Measurements from ENCODE around the gene RELL1. TPM values are rescaled to one million over a fixed set of nuclear protein-coding genes. Genes with fewer than 3 reads are reported as not detected.
A peak's percentile ranks its signal among the peaks of the same experiment; 100 is the strongest.

Gene RELL1, protein sequence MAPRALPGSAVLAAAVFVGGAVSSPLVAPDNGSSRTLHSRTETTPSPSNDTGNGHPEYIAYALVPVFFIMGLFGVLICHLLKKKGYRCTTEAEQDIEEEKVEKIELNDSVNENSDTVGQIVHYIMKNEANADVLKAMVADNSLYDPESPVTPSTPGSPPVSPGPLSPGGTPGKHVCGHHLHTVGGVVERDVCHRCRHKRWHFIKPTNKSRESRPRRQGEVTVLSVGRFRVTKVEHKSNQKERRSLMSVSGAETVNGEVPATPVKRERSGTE
- total RNA-seq (2014; rRNA removed; shearing (Covaris generic)), result 14.3 and 34.0 TPM in 2 replicates

DNA sequence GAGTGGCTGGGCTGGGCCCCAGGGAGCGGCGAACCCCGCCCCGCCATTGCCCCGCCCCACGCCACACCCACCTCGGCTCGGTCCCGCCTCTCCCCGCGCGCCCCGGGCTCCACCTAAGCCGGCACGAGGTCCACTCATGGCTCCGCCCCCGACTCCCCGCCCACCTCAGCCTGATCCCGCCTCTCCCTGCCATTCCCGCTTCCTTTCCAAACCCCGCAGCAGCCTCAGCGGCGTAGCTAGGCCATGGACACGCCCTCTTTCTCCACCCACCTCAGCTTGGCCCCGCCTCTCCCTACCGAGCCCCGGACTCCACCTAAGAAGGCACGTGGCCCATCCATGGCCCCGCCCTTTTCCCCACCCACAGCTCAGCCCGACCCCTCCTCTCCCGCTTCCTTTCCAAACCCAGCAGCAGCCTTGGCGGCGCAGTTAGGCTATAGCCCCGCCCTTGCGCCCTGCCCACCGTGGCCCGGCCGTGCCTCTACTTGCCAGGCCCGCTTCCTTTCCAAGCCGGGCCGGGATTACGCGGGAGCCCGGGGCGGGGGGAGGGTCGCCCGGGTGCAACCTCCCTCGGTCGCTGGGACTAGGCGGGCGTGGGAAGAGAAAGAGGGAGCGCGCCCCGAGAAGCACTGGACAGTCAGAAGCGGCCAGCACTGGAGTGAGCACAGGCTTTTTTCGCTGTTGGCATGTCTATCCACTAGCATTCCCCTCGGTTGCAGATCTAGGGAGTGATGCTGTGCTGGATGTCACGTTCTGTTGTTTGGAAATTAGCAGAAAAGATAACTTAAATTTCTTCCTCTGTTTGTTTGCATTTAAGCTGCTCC is at the start of gene RELL1:
TSS of gene RELL1 (minus strand) at position 4 of the 821 bp plus-strand sequence. CDS start 89 bp downstream, outside the sequence.
- in situ Hi-C loops (cut with HindIII; ENCODE audit: low sequenced_read_pairs), result no loop called here
- peak; percentile 100 for DNase-seq (ENCODE audit: low spot score)

DNA sequence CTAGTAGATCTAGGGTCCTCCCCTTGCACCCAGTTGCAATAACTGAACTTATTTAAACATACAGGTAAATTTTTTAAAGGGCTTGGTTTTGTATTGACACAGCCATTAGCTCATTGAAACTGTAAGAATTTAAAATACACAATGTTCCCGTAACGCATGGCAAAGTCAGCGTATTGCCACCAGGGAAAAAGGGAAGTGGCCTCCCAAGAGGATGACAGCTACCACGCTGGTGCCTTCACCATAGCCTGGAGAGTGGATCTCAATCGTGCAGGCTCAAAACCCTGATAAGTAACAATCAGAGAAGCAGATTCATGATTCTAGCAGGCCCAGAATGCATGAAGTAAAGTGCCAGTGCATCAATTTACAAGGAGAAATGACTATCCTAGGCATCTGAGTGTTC is 49.4 kb upstream of the RELL1 start:
- DNase-seq (ENCODE audit: low spot score), result no peak
- in situ Hi-C loops (cut with HindIII; ENCODE audit: low sequenced_read_pairs), result no loop called here

DNA sequence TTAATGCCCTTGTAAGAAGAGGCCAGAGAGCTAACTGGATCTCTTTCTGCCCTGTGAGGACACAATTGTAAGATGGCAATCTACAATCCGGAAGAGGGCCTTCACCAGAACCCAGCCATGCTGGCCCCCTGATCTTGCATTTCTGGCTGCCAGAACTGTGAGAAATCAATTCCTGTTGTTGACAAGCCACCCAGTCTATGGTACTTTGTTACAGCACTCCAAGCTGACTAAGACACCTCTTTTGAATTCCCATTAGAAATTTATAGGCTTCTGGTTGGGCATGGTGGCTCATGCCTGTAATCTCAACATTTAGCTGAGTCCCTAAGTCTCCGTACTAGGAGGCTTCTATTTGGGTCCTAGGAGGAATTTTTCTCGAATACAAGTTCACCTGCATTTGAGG is 48.8 kb upstream of the RELL1 start:
- in situ Hi-C loops (cut with HindIII; ENCODE audit: low sequenced_read_pairs), result no loop called here
- DNase-seq (ENCODE audit: low spot score), result no peak

DNA sequence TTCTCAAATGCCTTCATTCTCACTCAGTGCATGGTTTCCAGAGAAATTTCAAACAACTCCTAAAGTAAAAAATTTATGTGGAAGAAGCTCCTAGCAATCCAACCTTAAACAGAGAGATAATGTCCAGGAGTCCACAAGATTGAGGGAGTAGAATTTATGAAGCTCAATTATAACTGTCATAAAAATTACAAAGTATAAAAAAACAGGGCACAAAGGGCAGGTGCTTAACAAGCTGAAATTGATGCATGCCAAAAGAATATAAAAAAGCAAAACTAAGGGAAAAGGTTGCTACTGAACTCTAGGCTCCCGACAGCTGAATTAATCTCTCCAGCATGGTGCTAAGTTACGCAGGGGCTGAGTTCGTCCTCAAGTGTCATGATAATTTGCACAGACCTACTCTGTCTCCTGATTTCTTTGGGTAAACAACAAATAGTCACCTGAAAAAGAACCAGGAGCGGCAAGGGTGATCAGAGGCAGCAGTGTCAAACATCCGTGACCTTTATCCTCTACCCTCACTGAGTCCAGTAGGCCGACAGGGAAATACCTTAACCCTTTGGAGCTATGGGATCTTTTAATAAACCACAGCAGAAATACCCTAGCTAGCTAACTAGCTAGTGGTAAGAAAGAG is 47.2 kb upstream of the RELL1 start:
- DNase-seq (ENCODE audit: low spot score), result no peak
- in situ Hi-C loops (cut with HindIII; ENCODE audit: low sequenced_read_pairs), result no loop called here

DNA sequence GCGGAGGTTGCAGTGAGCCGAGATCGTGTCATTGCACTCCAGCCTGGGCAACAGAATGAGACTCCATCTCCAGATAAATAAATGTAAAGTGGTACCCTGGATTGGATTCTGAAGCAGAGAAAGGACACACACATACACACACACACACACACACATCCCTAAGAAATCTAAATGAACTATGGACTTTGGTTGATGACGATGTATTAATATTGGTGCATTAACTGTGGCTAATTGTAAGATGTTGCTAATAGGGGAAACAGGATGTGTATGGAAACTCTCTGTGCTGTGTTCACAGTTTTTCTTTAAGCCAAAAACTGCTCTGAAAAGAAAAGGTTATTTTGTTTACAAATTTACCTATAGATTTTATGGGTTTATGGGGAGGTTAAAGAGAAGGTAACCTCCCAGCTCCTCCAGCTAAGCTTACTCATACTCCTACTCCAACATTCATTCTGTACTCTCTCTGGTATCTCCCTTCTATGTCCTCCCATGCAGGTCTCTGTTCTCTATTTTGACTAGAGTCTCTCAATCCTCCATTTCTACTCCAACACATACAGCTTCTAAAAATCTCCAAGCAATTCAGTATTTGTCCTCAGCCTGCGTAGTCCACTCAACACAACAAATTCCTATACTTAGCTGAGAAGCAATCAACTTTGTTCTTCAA is 46.5 kb upstream of the RELL1 start:
- no peak for DNase-seq (ENCODE audit: low spot score)
- in situ Hi-C loops (cut with HindIII; ENCODE audit: low sequenced_read_pairs), result no loop called here

DNA sequence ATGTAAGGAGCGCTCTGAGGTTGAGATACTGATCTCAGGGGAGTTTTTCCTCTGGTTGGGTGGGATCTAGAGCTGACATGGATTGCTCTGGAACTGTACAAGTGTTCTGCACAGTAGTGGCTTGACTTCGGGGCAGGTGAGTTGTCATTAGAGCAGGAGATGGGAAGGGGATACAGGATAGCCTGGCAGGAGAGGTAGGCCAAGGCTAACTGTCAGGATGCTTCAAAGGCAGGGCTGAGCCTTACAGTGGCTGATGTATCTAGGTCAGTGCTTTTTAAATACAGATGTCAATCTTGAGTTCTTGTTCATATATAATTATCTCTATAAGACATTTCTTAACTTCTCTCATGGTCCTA is 43.5 kb upstream of the RELL1 start:
- DNase-seq (ENCODE audit: low spot score), result no peak
- in situ Hi-C loops (cut with HindIII; ENCODE audit: low sequenced_read_pairs), result no loop called here

DNA sequence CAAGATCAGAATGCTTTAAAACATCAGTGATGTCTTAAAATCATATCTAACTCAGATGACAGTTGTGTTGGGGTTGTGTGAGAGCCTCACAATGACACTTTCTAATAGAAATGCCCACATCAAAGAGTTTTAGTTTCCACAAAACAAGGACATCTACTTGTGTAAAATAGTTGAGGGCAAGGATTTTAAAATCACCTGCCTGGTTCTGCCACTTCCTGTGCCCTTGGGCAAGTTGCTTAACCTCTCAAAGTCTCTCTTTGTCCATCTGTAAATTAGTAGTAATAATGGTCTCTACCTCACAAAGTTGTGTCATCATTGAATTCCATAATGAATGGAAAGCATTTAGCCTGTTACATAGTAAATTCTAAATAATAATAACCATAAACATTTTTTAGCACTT is 41.9 kb upstream of the RELL1 start:
- no peak for DNase-seq (ENCODE audit: low spot score)
- in situ Hi-C loops (cut with HindIII; ENCODE audit: low sequenced_read_pairs), result no loop called here

DNA sequence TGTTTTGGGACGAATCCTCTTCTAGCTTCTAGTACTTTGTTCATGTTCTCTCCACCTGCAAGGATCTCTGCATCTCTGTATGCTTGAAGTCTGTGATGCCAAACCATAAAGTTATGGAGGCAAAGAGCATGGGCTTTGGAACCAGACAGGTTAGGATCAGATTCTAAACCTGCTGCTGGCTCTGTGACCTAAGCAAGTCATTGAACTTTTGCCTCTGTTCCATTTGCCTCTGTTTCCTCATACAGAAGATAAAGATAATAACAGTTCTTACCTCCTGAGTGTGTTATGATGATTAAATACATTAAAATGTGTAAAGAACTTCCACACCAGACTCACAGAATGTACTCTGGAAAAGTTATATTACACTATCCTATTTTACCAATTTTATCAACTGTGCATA is 41.5 kb upstream of the RELL1 start:
- no peak for DNase-seq (ENCODE audit: low spot score)
- in situ Hi-C loops (cut with HindIII; ENCODE audit: low sequenced_read_pairs), result no loop called here

DNA sequence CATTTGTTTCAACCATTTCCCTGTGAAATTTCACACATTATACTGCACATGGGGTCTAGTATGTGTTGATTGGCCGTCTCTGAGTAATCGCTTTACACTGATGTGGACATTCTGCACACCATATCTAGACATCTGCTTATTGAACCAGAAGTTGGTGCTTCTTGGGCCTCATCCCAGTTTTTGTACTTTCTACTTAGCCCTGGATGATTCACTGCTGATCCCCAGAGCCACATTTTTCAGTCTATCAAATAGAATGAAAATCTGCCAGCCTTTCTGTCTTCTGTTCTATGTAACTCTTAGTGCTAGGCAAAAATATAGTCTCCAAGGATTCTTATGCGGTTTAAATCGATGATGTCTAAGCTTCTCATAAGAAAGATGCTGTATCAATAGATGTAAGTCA is 40.5 kb upstream of the RELL1 start:
- DNase-seq (ENCODE audit: low spot score), result no peak
- in situ Hi-C loops (cut with HindIII; ENCODE audit: low sequenced_read_pairs), result no loop called here

DNA sequence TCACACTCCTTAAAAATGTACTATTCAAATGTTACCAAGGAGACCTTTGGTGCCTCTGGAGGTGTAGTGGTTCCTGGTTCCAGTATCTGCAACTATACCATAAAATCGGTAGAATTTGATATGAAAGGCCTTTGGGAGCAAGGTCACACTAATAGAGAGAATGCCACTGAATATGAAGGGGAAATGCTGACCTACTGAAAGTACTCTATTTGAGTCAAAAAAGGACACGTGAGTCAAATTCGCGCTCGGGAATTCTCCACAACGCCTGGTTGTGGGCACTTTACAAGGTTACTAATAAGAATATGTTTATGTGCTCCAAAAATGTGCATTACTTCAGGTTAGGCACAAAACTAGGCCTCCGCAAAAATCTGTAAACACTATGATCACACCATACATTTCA is 39.5 kb upstream of the RELL1 start:
- no peak for DNase-seq (ENCODE audit: low spot score)
- in situ Hi-C loops (cut with HindIII; ENCODE audit: low sequenced_read_pairs), result no loop called here

DNA sequence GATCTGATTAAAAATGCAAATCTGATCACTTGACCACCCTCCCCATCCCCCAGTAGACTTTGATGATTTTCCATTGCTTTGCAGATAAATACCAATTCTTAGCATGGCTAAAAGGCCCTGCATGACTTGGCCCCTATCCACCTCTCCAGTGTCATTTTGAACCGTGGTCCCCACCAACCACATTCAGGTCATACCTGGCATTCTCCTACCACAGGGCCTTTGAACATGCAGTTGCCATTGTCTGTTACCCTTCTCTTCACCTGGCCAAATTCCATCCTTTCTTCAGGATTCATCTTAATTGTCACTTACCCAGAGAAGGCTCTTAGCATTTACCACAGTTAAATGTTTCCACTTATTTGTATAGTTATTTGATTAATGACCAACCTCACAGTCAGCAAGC is 36.9 kb upstream of the RELL1 start:
- no peak for DNase-seq (ENCODE audit: low spot score)
- in situ Hi-C loops (cut with HindIII; ENCODE audit: low sequenced_read_pairs), result no loop called here

DNA sequence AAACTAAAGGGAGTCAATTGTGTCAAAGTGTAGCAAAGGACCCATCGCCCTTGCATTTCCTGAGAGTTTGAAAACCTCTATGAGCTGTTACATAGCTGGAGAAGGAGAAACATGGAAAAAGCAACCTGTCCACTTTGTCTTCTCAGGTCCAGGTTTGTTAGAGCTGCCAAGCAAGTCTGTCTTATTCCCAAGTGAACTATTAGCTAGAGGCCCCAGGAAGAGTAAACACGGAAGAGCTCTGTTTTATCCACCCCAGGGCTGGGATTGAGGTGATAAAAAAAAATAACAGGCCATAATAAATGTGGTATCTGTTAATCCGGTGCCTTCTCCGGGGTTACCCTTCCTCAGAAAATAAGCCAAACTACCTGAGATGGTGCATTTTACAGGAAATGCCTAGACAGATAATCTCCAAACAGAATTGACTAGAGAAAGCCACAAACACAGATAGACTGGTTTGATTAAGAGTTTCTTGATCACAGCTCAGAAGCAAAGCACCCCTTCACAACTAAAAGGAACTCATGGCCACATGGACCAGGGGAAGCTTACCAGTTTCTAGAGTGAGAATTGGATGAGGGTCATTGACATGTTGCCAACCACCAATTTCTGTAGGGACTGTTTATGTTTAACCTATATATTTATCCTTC is 35.9 kb upstream of the RELL1 start:
- DNase-seq (ENCODE audit: low spot score), result no peak
- in situ Hi-C loops (cut with HindIII; ENCODE audit: low sequenced_read_pairs), result no loop called here

DNA sequence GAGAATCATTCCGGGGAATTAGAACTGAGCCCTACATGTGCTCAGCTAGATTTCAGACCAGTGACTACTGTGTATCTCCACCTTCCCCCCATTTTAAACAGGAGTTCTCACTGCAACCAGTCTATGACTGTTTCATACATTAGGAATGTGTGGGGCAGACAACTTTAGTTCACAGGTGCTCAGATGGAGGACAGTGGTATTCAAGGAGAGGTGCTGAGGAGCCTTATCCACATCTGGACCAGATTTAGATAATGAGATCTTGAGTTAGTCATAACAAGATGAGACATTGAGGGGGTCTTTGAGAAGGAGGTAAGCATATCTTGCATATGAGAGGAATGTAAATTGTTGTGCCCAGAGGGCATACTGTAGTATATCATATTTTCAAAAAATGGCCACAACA is 32.8 kb upstream of the RELL1 start:
- in situ Hi-C loops (cut with HindIII; ENCODE audit: low sequenced_read_pairs), result no loop called here
- no peak for DNase-seq (ENCODE audit: low spot score)

DNA sequence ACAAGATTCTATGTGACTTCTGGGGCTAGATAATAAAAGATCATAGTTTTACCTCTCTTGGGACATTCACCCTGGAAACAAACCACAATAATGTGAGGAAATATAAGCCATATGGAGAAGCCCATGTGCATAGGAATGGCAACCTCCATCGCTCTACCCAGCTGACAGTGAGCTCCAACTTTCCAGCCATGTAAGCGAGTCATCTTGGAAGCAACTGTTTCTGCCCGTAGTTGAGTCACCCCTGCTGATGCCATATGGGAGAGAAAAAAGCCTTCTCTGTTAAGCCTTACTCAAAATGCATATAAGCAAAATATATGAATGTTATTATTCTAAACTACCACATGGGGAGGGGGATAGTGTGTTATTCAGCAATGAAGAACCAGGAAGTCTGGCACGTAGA is 31.4 kb upstream of the RELL1 start:
- in situ Hi-C loops (cut with HindIII; ENCODE audit: low sequenced_read_pairs), result no loop called here
- peak; percentile 34 for DNase-seq (ENCODE audit: low spot score)

DNA sequence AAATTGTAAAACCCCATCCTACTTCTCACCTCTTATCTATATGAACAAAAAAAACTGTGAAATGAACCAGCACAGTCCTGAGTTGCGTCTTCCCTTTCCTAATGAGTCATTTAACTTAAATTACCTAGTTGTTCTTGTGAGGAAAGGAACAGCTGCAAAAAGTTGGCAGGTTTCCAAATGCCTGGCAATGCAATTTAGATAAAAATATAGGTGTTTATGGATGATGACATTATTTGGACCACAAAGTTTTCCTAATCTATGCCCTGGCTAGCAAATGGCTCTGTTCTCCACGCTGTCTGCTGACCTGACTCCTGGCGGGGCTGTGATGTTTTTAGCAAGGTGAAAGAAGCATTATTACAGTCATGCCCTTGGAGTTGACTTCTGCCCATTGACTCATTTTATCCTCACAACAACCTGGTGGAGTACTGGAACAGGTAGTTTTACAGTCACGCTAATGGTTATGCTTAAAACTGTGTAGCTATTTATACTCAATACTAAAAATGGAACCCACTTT is 29.8 kb upstream of the RELL1 start:
- DNase-seq (ENCODE audit: low spot score), result no peak
- in situ Hi-C loops (cut with HindIII; ENCODE audit: low sequenced_read_pairs), result no loop called here

DNA sequence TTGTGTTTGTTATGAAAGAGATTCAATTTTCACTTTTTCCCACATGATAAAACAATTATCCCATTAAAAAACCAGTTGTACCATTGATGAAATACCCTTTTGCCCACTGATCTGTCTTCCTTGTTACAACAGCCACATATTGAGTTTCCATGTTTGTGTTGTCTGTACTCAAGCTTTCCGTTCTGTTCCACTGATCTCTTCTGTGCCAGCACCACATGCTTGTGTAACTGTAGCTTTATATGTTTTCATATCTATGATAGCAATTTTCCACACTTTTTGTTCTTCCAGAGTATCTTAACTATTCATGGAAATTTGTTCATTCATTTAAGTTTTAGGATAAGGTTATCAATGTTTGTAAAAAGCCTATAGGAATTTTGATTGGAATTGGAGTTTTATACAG is 24.3 kb upstream of the RELL1 start:
- in situ Hi-C loops (cut with HindIII; ENCODE audit: low sequenced_read_pairs), result no loop called here
- no peak for DNase-seq (ENCODE audit: low spot score)

DNA sequence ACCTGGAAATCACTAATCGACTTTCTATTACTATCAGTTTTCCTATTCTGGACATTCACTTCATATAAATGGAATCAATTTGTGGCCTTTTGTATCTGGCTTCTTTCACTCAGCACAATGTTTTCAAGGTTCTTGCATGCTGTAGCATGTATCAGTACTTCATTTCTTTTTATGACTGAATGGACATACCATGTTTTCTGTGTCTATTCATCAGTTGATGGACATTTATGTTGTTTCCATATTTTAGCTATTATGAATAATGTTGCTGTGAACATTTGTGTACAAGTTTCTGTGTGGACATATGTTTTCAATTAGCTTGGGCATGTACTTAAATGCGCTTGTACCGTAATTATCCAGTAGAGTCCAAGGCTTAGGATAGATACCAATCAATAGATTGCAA is 19.9 kb upstream of the RELL1 start:
- no peak for DNase-seq (ENCODE audit: low spot score)
- in situ Hi-C loops (cut with HindIII; ENCODE audit: low sequenced_read_pairs), result no loop called here

DNA sequence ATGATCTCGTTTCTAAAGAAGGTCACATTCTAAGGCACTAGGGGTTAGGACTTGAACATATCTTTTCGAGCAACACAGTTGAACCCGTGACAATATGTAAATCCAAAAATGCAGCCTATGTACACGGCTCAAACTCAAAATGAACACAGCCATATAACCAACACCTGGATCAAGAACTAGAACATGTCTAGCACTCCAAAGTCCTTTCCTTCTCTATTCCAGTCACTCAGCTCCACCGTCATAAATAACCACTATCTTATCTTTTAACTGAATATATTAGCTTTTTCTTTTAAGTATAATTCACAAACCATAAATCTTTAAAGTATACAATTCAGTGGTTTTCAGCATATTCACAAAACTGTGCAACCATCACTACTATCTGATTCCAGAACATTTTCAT is 19.4 kb upstream of the RELL1 start:
- in situ Hi-C loops (cut with HindIII; ENCODE audit: low sequenced_read_pairs), result no loop called here
- no peak for DNase-seq (ENCODE audit: low spot score)

DNA sequence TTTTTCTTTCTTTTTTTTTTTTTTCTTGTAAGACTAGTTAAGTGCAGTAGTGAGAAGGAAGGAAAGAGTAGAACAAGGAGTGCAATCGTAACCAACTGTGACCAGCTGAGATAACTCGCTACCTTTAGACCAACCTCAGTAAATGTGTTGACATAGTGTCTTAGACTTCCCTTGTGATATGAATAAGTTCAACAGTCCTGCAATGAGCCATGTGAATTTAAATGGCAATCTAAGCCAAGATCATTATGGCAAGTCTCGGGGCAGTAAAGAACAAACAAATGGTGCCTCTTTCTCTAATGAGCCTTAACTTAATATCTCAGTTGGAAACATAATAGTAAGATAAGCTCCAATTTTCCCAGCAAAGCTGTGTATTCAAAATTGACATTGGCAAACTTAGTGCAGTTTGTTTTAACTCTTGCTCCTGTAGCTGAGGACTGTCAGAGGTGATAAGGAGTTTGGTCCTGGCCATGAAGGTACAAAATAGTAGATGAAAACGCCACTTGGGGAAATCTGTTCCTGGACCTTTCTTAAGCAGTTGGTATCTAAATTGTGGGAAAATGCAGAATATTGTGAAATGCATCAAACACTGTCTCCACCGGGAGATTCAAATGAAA is 13.8 kb upstream of the RELL1 start:
- in situ Hi-C loops (cut with HindIII; ENCODE audit: low sequenced_read_pairs), result no loop called here
- no peak for DNase-seq (ENCODE audit: low spot score)
